LNCAP (cell line): Measurements from ENCODE around the gene SMIM20.

Source experiments
- CTCF ChIP-seq: fragments of 450-650 bp; IDR thresholded peaks from 2 replicates; pipeline ENCODE4 v1.5.1; 2017; ENCODE audit warnings: mild to moderate bottlenecking

Gene SMIM20

GRCh38 chr4:25913056-25913850 is 767 bp upstream of the SMIM20 start:
- TF ChIP-seq CTCF: no peak

GRCh38 chr4:25914670-25915352 is 791 bp downstream of the SMIM20 start:
- no peak for TF ChIP-seq CTCF

- TF ChIP-seq CTCF: no peak
Measured at GRCh38 chr4:25915353-25915705, 1.3 kb downstream of the SMIM20 start.

GRCh38 chr4:25916870-25917269 is 2.9 kb downstream of the SMIM20 start:
- TF ChIP-seq CTCF: no peak

- TF ChIP-seq CTCF: no peak
Measured at GRCh38 chr4:25919676-25920075, 5.7 kb downstream of the SMIM20 start.

GRCh38 chr4:25921922-25922321 is 7.9 kb downstream of the SMIM20 start:
- no peak for TF ChIP-seq CTCF

GRCh38 chr4:25922812-25923369 is 8.9 kb downstream of the SMIM20 start:
- no peak for TF ChIP-seq CTCF
